GM12892 (cell line): ENCODE data around the gene HIPK1.

Experiments
- POLR2A ChIP-seq: IDR thresholded peaks from 2 replicates; pipeline ENCODE4 v1.6.1; 2011; ENCODE audit warnings: low read depth, low read length, control low read depth
- POLR2AphosphoS5 ChIP-seq: IDR thresholded peaks from 2 replicates; pipeline ENCODE4 v1.6.1; 2011; ENCODE audit warnings: low read depth, low read length, control low read depth

- no peak for TF ChIP-seq POLR2A
- TF ChIP-seq POLR2AphosphoS5 = no peak
Observed at GRCh38 chr1:113942527-113942926, 13.4 kb downstream of the HIPK1 start.
